Osteocyte (in vitro differentiated cells): ENCODE results near the gene ZFYVE9. TPM values are rescaled to one million over a fixed set of nuclear protein-coding genes. Genes with fewer than 3 reads are reported as not detected.

ENCODE experiments used
- DNase-seq: peaks from one replicate; pipeline ENCODE4 v3.0.0; 2021; ENCODE audit warnings: mixed read lengths; ENCODE audit not compliant: unreplicated experiment; ENCODE audit errors: extremely low spot score
- H3K27ac Mint-ChIP-seq: one replicate; pipeline ENCODE4 v1.8.0; 2021; ENCODE audit warnings: mild to moderate bottlenecking, mixed read lengths; ENCODE audit not compliant: unreplicated experiment
- H3K27me3 Mint-ChIP-seq: one replicate; pipeline ENCODE4 v1.8.0; 2021; ENCODE audit warnings: mixed read lengths; ENCODE audit not compliant: unreplicated experiment
- H3K36me3 Mint-ChIP-seq: one replicate; pipeline ENCODE4 v1.8.0; 2021; ENCODE audit warnings: mixed read lengths; ENCODE audit not compliant: unreplicated experiment
- H3K4me1 Mint-ChIP-seq: one replicate; pipeline ENCODE4 v1.8.0; 2021; ENCODE audit warnings: mixed read lengths; ENCODE audit not compliant: unreplicated experiment
- H3K4me3 Mint-ChIP-seq: one replicate; pipeline ENCODE4 v1.8.0; 2021; ENCODE audit warnings: mild to moderate bottlenecking, moderate library complexity, mixed read lengths; ENCODE audit not compliant: unreplicated experiment
- H3K9me3 Mint-ChIP-seq: one replicate; pipeline ENCODE4 v1.8.0; 2021; ENCODE audit warnings: mixed read lengths; ENCODE audit not compliant: unreplicated experiment
- total RNA-seq: library from RNA; stranded (reverse); gene quantifications from 2 replicates; pipeline ENCODE4 v1.2.1, GENCODE V29; 2021
- TF ChIP-seq, protein P1 (sequence below): fragments of 200-600 bp; sonication (generic); IDR thresholded peaks from 2 replicates; pipeline ENCODE4 v1.5.0; 2021; ENCODE audit warnings: antibody characterized with exemption, mild to moderate bottlenecking, moderate library complexity

ZFYVE9 gene
- total RNA-seq, 1 donor from 2014 or later = 25.9 TPM

GRCh38 chr1:52111492-52111891 is 30.4 kb upstream of the ZFYVE9 start:
- Mint-ChIP-seq H3K4me1 (no peaks in the 10 kb centered on the region), H3K27me3 (peaks cover 2% of the 10 kb centered on the region), H3K4me3 (no peak overlapping the region), H3K36me3 (no peaks in the 10 kb centered on the region), H3K27ac (no peak overlapping the region), H3K9me3 (no peaks in the 10 kb centered on the region)
- TF ChIP-seq, protein P1, sequence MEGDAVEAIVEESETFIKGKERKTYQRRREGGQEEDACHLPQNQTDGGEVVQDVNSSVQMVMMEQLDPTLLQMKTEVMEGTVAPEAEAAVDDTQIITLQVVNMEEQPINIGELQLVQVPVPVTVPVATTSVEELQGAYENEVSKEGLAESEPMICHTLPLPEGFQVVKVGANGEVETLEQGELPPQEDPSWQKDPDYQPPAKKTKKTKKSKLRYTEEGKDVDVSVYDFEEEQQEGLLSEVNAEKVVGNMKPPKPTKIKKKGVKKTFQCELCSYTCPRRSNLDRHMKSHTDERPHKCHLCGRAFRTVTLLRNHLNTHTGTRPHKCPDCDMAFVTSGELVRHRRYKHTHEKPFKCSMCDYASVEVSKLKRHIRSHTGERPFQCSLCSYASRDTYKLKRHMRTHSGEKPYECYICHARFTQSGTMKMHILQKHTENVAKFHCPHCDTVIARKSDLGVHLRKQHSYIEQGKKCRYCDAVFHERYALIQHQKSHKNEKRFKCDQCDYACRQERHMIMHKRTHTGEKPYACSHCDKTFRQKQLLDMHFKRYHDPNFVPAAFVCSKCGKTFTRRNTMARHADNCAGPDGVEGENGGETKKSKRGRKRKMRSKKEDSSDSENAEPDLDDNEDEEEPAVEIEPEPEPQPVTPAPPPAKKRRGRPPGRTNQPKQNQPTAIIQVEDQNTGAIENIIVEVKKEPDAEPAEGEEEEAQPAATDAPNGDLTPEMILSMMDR = no peak
- DNase-seq = no peak

GRCh38 chr1:52112489-52112888 is 29.4 kb upstream of the ZFYVE9 start:
- TF ChIP-seq, protein P1 = no peak
- Mint-ChIP-seq H3K36me3 (no peaks in the 10 kb centered on the region), H3K4me1 (no peaks in the 10 kb centered on the region), H3K27me3 (peaks cover 2% of the 10 kb centered on the region), H3K4me3 (no peak overlapping the region), H3K9me3 (no peaks in the 10 kb centered on the region), H3K27ac (no peak overlapping the region)
- no peak for DNase-seq

DNA sequence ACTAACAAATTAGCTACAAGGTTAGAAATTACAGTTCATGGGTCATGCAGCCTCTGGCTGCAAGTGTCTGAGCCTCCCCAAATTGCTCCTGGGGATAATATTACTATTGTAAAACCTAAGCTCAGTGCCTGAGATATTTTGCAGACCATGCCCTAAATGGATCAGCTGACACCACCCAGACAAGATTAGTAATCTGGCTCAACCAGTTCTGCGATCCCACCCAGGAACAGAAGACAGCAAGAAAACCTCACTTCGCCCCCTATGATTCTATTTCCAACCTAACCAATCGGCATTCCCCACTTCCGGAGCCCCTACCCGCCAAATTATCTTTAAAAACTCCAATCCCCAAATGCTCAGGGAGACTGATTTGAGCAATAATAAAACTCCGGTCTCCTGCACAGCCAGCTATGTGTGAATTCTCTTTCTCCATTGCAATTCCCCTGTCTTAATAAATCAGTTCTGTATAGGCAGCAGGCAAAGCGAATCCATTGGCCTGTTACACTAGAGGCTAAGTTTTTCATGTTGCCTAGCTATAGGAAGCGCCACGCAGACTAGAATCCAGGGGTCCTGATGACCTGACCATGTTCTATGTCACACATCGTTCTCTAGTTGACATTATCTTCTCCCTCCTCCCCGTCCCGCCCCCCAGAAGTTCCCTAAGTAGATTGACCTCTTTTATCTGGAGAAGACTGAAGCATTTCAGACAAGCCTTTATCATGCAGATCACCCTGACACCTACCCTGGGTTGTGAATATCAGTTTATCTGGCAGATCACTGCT is 22.4 kb upstream of the ZFYVE9 start:
- TF ChIP-seq, protein P1 = no peak
- H3K27me3 Mint-ChIP-seq = peaks cover 9% of the 10 kb centered on the region
- no peaks in the 10 kb centered on the region for H3K36me3 Mint-ChIP-seq
- H3K9me3 Mint-ChIP-seq = no peaks in the 10 kb centered on the region
- no peaks in the 10 kb centered on the region for H3K4me1 Mint-ChIP-seq
- H3K27ac Mint-ChIP-seq = no peak overlapping the region
- no peak for DNase-seq
- H3K4me3 Mint-ChIP-seq = no peak overlapping the region

DNA sequence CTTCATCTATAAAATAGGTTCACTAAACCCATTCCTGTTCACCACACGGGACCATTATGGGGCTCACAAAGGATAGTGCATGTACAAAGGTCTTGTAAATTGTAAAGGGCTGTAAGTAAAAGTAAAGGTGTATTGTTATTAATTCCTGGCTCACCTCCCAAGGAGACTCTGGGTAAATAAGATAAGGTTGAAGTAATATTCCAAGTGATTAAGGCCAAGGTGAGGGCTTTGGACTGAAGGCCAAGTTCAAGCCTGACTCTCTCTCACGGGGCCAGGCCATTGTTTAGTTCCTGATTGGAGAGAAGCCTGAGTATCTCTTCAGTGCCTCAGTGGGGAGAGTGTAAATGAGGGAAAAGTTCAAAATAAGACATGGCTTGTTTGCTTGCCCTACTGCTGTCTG is 19.5 kb upstream of the ZFYVE9 start:
- Mint-ChIP-seq H3K27ac (no peak overlapping the region), H3K4me1 (no peaks in the 10 kb centered on the region), H3K27me3 (peaks cover 20% of the 10 kb centered on the region), H3K4me3 (no peak overlapping the region), H3K9me3 (no peaks in the 10 kb centered on the region), H3K36me3 (no peaks in the 10 kb centered on the region)
- TF ChIP-seq, protein P1 = no peak
- DNase-seq = no peak

- no peaks in the 10 kb centered on the region for H3K4me1 Mint-ChIP-seq
- H3K9me3 Mint-ChIP-seq = no peaks in the 10 kb centered on the region
- DNase-seq = no peak
- H3K27ac Mint-ChIP-seq = no peak overlapping the region
- H3K4me3 Mint-ChIP-seq = no peak overlapping the region
- no peaks in the 10 kb centered on the region for H3K36me3 Mint-ChIP-seq
- TF ChIP-seq, protein P1 = no peak
- peaks cover 31% of the 10 kb centered on the region for H3K27me3 Mint-ChIP-seq
Observed at GRCh38 chr1:52123622-52124021, 18.3 kb upstream of the ZFYVE9 start.
